GM12875 (cell line): ENCODE results near the gene ZNF469.

Experiments used
- H3K4me3 ChIP-seq: one replicate; pipeline ENCODE4 v1.5.1; 2011; ENCODE audit warnings: low read depth, low read length, control low read depth
- TF ChIP-seq, protein P1 (sequence below): IDR thresholded peaks from 2 replicates; pipeline ENCODE4 v1.5.1; 2011; ENCODE audit warnings: low read depth, mild to moderate bottlenecking, control low read depth, inconsistent platforms, low read length, moderate library complexity, borderline replicate concordance; ENCODE audit not compliant: insufficient read depth

The ZNF469 gene

DNA sequence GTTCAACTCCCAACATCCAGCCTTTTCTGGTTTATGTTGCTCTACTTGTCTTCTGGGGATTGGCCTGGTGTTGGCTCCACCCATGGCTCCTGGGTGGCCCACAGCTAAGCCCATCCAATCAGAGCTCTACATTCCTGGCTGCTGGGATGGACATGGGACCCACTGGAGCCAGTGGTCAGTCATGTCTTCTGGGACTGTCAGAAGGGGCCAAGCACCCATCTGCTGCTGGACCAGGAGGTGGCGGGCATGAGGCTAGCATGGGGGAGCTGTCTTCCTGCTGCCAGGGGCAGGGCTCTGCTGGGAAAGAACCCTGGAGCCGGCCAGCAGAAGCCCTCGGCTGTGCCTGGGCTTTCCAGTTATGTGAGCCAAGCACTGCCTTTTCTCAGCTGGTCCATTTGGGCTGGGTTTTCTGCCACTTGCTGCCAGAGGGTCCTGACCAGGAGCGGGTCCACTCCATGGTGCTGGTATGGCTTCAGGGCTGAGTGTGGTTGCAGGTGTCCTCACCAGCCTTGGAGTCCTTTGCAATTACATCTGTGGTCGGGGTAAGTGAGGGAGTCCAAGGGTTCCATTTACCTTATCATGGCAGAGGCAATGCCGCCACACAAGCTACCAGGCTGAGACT lies 17.4 kb upstream of the ZNF469 start:
- TF ChIP-seq, protein P1, sequence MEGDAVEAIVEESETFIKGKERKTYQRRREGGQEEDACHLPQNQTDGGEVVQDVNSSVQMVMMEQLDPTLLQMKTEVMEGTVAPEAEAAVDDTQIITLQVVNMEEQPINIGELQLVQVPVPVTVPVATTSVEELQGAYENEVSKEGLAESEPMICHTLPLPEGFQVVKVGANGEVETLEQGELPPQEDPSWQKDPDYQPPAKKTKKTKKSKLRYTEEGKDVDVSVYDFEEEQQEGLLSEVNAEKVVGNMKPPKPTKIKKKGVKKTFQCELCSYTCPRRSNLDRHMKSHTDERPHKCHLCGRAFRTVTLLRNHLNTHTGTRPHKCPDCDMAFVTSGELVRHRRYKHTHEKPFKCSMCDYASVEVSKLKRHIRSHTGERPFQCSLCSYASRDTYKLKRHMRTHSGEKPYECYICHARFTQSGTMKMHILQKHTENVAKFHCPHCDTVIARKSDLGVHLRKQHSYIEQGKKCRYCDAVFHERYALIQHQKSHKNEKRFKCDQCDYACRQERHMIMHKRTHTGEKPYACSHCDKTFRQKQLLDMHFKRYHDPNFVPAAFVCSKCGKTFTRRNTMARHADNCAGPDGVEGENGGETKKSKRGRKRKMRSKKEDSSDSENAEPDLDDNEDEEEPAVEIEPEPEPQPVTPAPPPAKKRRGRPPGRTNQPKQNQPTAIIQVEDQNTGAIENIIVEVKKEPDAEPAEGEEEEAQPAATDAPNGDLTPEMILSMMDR = no peak
- H3K4me3 ChIP-seq = no peak overlapping the region

DNA sequence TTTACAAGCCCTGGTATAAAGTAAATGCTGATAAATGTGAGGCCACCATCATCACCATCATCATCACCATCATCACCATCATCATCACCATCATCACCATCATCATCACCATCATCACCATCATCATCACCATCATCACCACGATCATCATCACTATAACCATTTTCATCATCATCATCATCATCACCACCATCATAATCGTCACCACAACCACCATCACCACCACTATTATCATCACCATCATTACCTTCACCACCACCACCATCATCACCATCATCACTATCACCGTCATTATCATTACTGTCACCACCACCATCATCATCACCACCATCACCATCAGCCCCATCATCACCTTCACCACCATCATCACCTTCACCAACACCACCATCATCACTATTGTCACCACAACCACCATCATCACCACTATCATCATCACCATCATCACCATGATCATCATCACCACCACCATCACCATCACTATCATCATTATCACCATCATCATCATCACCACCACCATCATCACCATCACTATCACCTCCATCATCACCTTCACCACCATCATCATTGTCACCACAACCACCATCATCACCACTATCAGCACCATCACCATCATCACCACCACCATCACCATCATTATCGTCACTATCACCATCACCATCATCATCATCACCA lies 16.6 kb upstream of the ZNF469 start:
- TF ChIP-seq, protein P1 = no peak
- H3K4me3 ChIP-seq = no peak overlapping the region

DNA sequence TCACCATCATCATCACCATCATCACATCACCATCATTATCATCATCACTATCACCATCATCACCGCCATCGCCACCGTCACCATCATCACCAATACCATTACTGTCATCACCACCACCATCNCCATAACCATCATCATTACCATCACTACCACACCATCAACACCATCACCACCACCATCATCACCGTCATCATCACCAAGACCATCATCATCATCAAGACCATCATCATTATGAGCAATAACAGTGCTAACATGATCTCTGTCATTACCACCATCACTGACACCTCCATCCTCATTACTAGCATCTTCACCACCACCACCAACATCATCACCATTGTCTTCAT lies 16.1 kb upstream of the ZNF469 start:
- TF ChIP-seq, protein P1 = no peak
- no peak overlapping the region for H3K4me3 ChIP-seq

GRCh38 chr16:88367560-88367959 lies 15.2 kb upstream of the ZNF469 start:
- TF ChIP-seq, protein P1 = no peak
- no peak overlapping the region for H3K4me3 ChIP-seq

- no peak overlapping the region for H3K4me3 ChIP-seq
- TF ChIP-seq, protein P1 = no peak
Measured at GRCh38 chr16:88368036-88368435, 14.7 kb upstream of the ZNF469 start.

DNA sequence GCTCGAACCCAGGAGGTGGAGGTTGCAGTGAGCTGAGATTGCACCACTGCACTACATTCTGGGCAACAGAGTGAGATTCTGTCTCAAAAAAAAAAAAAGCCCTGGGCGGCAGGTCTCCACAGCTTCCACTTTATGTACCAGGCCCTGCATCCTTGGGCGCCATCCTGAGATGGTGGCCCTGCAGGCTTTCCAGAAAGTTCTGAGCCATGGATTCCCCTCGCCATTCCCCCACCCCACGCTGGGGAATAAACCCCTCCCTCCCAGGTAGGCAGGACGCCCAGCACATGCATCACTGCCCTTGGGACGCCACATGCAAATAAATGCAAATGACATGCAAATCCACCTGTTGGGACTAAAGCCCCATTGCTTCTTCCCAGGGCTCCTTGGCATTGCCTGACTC lies 13.8 kb upstream of the ZNF469 start:
- H3K4me3 ChIP-seq = no peak overlapping the region
- TF ChIP-seq, protein P1 = no peak

- TF ChIP-seq, protein P1 = no peak
Measured at GRCh38 chr16:88369447-88370008, 13.2 kb upstream of the ZNF469 start.

More at GRCh38 chr16:88369447-88370008, 13.2 kb upstream of the ZNF469 start:
- no peak overlapping the region for H3K4me3 ChIP-seq
